ENCODE measurements around the gene PDZD2.

PDZD2 gene

GRCh38 chr5:32058101-32058500 is 419.2 kb downstream of the PDZD2 start:
- no peak for DNase-seq (ENCODE audit: extremely low spot score)
- POLR2A ChIA-PET, result no interaction called here
- CTCF ChIA-PET, result interaction anchor here (0.7 to 1.7 kb wide), 5 partner anchors 9 to 249 kb away, joined by 3 to 5 read pairs (median 3); no protein-coding TSS in a partner anchor

GRCh38 chr5:32058997-32059396 is 420.1 kb downstream of the PDZD2 start:
- ChIA-PET POLR2A (no interaction called here), CTCF (interaction anchor here (0.9 to 1.6 kb wide), 3 partner anchors 18 to 250 kb away, joined by 3 to 4 read pairs (median 3); no protein-coding TSS in a partner anchor)
- TF ChIP-seq, protein P1, sequence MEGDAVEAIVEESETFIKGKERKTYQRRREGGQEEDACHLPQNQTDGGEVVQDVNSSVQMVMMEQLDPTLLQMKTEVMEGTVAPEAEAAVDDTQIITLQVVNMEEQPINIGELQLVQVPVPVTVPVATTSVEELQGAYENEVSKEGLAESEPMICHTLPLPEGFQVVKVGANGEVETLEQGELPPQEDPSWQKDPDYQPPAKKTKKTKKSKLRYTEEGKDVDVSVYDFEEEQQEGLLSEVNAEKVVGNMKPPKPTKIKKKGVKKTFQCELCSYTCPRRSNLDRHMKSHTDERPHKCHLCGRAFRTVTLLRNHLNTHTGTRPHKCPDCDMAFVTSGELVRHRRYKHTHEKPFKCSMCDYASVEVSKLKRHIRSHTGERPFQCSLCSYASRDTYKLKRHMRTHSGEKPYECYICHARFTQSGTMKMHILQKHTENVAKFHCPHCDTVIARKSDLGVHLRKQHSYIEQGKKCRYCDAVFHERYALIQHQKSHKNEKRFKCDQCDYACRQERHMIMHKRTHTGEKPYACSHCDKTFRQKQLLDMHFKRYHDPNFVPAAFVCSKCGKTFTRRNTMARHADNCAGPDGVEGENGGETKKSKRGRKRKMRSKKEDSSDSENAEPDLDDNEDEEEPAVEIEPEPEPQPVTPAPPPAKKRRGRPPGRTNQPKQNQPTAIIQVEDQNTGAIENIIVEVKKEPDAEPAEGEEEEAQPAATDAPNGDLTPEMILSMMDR (IDR thresholded peaks at IDR 0.05; ENCODE audit: control extremely low read depth, extremely low read depth, low read depth, missing control alignments), result no peak
- DNase-seq (ENCODE audit: extremely low spot score), result no peak

More at GRCh38 chr5:32058101-32058500, 419.2 kb downstream of the PDZD2 start:
- TF ChIP-seq, protein P1 (IDR thresholded peaks at IDR 0.05; ENCODE audit: control extremely low read depth, extremely low read depth, low read depth, missing control alignments), result no peak

- no peak for DNase-seq (ENCODE audit: extremely low spot score)
- ChIA-PET POLR2A (no interaction called here), CTCF (interaction anchor here (0.9 to 1.4 kb wide), 3 partner anchors 14 to 45 kb away, joined by 3 to 4 read pairs (median 3); no protein-coding TSS in a partner anchor)
- TF ChIP-seq, protein P1 (IDR thresholded peaks at IDR 0.05; ENCODE audit: control extremely low read depth, extremely low read depth, low read depth, missing control alignments), result no peak
These were observed 421.0 kb downstream of the PDZD2 start for GRCh38 chr5:32059761-32060530.

DNA sequence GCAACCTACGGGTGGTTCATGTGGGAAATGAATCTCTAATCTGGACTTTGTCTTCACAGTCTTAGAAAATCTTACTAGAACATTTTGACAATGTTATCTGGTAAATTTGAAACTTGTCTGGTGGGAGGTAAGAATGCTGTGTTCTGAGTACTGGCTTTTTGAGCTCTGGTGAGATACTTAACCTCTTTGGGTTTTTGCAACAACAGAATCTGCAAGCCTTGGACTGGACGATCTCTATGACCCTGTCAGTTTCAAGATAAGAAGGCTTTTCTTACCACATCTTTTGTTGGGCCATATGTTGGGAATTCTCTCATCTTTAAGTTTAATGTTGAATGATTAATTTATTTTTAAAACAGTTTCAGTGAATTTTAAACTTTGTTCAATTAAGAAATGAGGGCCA is 422.3 kb downstream of the PDZD2 start:
- ChIA-PET POLR2A (no interaction called here), CTCF (interaction anchor here (1.3 kb wide), 1 partner anchor 32 kb away, joined by 4 read pairs; no protein-coding TSS in a partner anchor)
- TF ChIP-seq, protein P1 (IDR thresholded peaks at IDR 0.05; ENCODE audit: control extremely low read depth, extremely low read depth, low read depth, missing control alignments), result no peak
- DNase-seq (ENCODE audit: extremely low spot score), result no peak

DNA sequence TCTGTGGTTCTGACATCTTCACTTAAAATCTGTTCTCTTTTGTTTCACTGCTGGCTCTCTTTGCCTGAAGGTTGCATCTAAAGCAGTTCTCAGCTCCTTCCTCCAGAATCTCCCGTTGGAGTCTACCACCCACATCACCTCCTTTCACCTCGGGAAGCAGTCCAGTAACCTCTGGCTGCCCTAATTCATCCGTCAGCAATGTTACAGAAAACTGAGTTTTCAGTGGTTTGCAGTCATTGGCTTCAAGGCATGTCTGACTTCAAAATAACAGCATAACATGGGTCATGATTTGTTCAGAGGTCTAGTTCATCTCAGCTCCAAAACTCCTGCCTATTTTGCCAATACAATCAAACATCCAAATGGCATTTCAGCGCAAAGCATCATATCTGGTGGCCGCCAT is 427.5 kb downstream of the PDZD2 start:
- ChIA-PET POLR2A (no interaction called here), CTCF (interaction anchor here (0.7 to 1.2 kb wide), 5 partner anchors 8 to 39 kb away, joined by 3 to 5 read pairs (median 3); no protein-coding TSS in a partner anchor)
- DNase-seq (ENCODE audit: extremely low spot score), result no peak
- TF ChIP-seq, protein P1 (IDR thresholded peaks at IDR 0.05; ENCODE audit: control extremely low read depth, extremely low read depth, low read depth, missing control alignments), result no peak

DNA sequence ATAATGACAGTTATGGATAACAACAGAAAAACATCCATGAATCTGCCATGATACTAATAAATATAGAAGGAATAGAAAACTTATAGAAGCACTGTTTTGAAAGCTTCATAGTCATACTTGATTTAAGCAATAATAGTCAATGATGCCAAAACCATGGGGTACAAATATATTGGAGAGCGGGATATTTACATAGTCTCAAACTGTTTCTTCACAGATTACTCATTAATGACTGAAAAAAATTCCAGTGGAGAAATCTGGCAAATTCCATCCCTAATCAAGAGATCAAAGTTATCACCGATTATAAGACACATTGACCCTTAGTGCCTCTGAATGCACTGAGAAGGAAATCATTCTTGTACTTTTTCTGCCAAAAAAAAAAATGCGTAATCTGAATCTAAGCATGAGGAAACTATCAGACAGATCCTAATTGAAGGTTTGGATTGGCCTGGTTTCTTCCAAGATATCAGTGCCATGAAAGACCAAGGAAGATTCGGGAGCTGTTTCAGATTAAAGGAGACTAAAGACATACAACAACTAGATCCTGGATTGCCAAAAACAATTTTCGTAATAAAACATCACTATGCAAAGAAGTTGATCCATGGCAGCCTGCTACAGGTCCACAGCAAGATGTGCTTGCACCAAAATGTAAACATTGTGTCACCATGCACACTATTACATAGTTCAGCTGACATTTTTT is 429.0 kb downstream of the PDZD2 start:
- TF ChIP-seq, protein P1 (IDR thresholded peaks at IDR 0.05; ENCODE audit: control extremely low read depth, extremely low read depth, low read depth, missing control alignments), result no peak
- POLR2A ChIA-PET, result no interaction called here
- DNase-seq (ENCODE audit: extremely low spot score), result no peak
- CTCF ChIA-PET, result interaction anchor here (1.9 kb wide), 1 partner anchor 9 kb away, joined by 8 read pairs; no protein-coding TSS in a partner anchor

Data from GM10248 (cell line).